Measurements from ENCODE around the gene ANKRD13D.

The ANKRD13D gene

GRCh38 chr11:67277231-67277961, 11.7 kb upstream of the ANKRD13D start:
- peak overlapping the region; percentile 83 to 95 for H3K4me3 Mint-ChIP-seq
- peak overlapping the region; percentile 94 to 97 for H3K27ac Mint-ChIP-seq
- H3K9me3 Mint-ChIP-seq: no peaks in the 10 kb centered on the region
- H3K4me1 Mint-ChIP-seq: peaks cover 94% of the 10 kb centered on the region
- peak; percentile 88 for ATAC-seq
- H3K27me3 Mint-ChIP-seq: no peaks in the 10 kb centered on the region
- peak; percentile 83 to 94 for DNase-seq

GRCh38 chr11:67278135-67278938, 10.8 kb upstream of the ANKRD13D start:
- Mint-ChIP-seq H3K27me3 (no peaks in the 10 kb centered on the region), H3K4me1 (peaks cover 94% of the 10 kb centered on the region), H3K9me3 (no peaks in the 10 kb centered on the region), H3K4me3 (peak overlapping the region; percentile 83 to 95), H3K27ac (peak overlapping the region; percentile 94 to 97)
- ATAC-seq (no peak), DNase-seq (no peak)

GRCh38 chr11:67278939-67279588, 10.0 kb upstream of the ANKRD13D start:
- no peaks in the 10 kb centered on the region for H3K27me3 Mint-ChIP-seq
- H3K9me3 Mint-ChIP-seq: no peaks in the 10 kb centered on the region
- peak overlapping the region; percentile 67 to 73 for H3K4me3 Mint-ChIP-seq
- DNase-seq (no peak), ATAC-seq (no peak)
- H3K4me1 Mint-ChIP-seq: peaks cover 94% of the 10 kb centered on the region
- peak overlapping the region; percentile 94 to 96 for H3K27ac Mint-ChIP-seq

- Mint-ChIP-seq H3K9me3 (no peaks in the 10 kb centered on the region), H3K4me3 (peak overlapping the region in 1 of 2 donors; percentile 67), H3K27ac (peak overlapping the region; percentile 88 to 96), H3K27me3 (no peaks in the 10 kb centered on the region), H3K4me1 (peaks cover 94% of the 10 kb centered on the region)
- DNase-seq (no peak), ATAC-seq (no peak)
Observed at GRCh38 chr11:67279589-67280340, 9.3 kb upstream of the ANKRD13D start.

- ATAC-seq: no peak
- H3K27me3 Mint-ChIP-seq: no peaks in the 10 kb centered on the region
- H3K9me3 Mint-ChIP-seq: no peaks in the 10 kb centered on the region
- DNase-seq: no peak
- no peak overlapping the region for H3K4me3 Mint-ChIP-seq
- peaks cover 94% of the 10 kb centered on the region for H3K4me1 Mint-ChIP-seq
- H3K27ac Mint-ChIP-seq: peak overlapping the region; percentile 88 to 93
Observed at GRCh38 chr11:67280341-67280787, 8.7 kb upstream of the ANKRD13D start.

GRCh38 chr11:67280788-67281551, 8.1 kb upstream of the ANKRD13D start:
- H3K9me3 Mint-ChIP-seq: no peaks in the 10 kb centered on the region
- no peak for DNase-seq
- no peak overlapping the region for H3K4me3 Mint-ChIP-seq
- no peaks in the 10 kb centered on the region for H3K27me3 Mint-ChIP-seq
- ATAC-seq: no peak
- H3K27ac Mint-ChIP-seq: peak overlapping the region; percentile 25 to 34
- H3K4me1 Mint-ChIP-seq: peaks cover 94% of the 10 kb centered on the region

GRCh38 chr11:67281552-67282150, 7.5 kb upstream of the ANKRD13D start:
- DNase-seq (no peak), ATAC-seq (no peak)
- no peaks in the 10 kb centered on the region for H3K9me3 Mint-ChIP-seq
- H3K27ac Mint-ChIP-seq: peak overlapping the region in 1 of 2 donors; percentile 34
- H3K4me1 Mint-ChIP-seq: peaks cover 94% of the 10 kb centered on the region
- H3K4me3 Mint-ChIP-seq: no peak overlapping the region
- no peaks in the 10 kb centered on the region for H3K27me3 Mint-ChIP-seq

- no peak for DNase-seq
- Mint-ChIP-seq H3K4me3 (no peak overlapping the region), H3K9me3 (no peaks in the 10 kb centered on the region), H3K27ac (peak overlapping the region; percentile 65 to 94), H3K27me3 (no peaks in the 10 kb centered on the region), H3K4me1 (peaks cover 94% of the 10 kb centered on the region)
- no peak for ATAC-seq
Observed at GRCh38 chr11:67282155-67282875, 6.8 kb upstream of the ANKRD13D start.

- no peak overlapping the region for H3K27ac Mint-ChIP-seq
- no peak for ATAC-seq
- DNase-seq: no peak
- peaks cover 94% of the 10 kb centered on the region for H3K4me1 Mint-ChIP-seq
- no peaks in the 10 kb centered on the region for H3K9me3 Mint-ChIP-seq
- no peaks in the 10 kb centered on the region for H3K27me3 Mint-ChIP-seq
- no peak overlapping the region for H3K4me3 Mint-ChIP-seq
Observed at GRCh38 chr11:67282876-67283371, 6.2 kb upstream of the ANKRD13D start.

- H3K4me3 Mint-ChIP-seq: no peak overlapping the region
- H3K27me3 Mint-ChIP-seq: no peaks in the 10 kb centered on the region
- H3K4me1 Mint-ChIP-seq: peaks cover 92% of the 10 kb centered on the region
- ATAC-seq (no peak), DNase-seq (no peak)
- no peaks in the 10 kb centered on the region for H3K9me3 Mint-ChIP-seq
- H3K27ac Mint-ChIP-seq: no peak overlapping the region
Observed at GRCh38 chr11:67283481-67283963, 5.6 kb upstream of the ANKRD13D start.

- no peaks in the 10 kb centered on the region for H3K27me3 Mint-ChIP-seq
- DNase-seq: no peak
- H3K27ac Mint-ChIP-seq: peak overlapping the region; percentile 65 to 87
- no peak overlapping the region for H3K4me3 Mint-ChIP-seq
- no peaks in the 10 kb centered on the region for H3K9me3 Mint-ChIP-seq
- no peak for ATAC-seq
- peaks cover 82% of the 10 kb centered on the region for H3K4me1 Mint-ChIP-seq
Observed at GRCh38 chr11:67284811-67285540, 4.1 kb upstream of the ANKRD13D start.

- Mint-ChIP-seq H3K9me3 (no peaks in the 10 kb centered on the region), H3K27ac (peak overlapping the region; percentile 91 to 96), H3K4me1 (peaks cover 82% of the 10 kb centered on the region), H3K27me3 (no peaks in the 10 kb centered on the region), H3K4me3 (peak overlapping the region; percentile 79 to 80)
- DNase-seq: no peak
- no peak for ATAC-seq
Observed at GRCh38 chr11:67285541-67286498, 3.3 kb upstream of the ANKRD13D start.

Data from stimulated activated naive CD8-positive, alpha-beta T cell treated with anti-CD3 and anti-CD28 coated beads, Interleukin-15, amount 100 ng/mL, for 72 hours (primary cell).